RWPE1 (cell line): ENCODE results near the gene GLUL.

Source experiments
- CTCF ChIA-PET: fragments of 350-600 bp; sonication (Branson Sonifier 250); formaldehyde crosslinking; extraction: SDS; loops from one replicate; lab custom pipeline; 2021; lab: Yijun Ruan, JAX
- POLR2A ChIA-PET: fragments of 400-600 bp; formaldehyde crosslinking; extraction: SDS; loops from one replicate; lab custom pipeline; 2020; ENCODE audit warnings: antibody characterized with exemption; ENCODE audit not compliant: low non-redundant PET; lab: Yijun Ruan, JAX
- DNase-seq: peaks from one replicate; pipeline ENCODE4 v3.0.0; 2012; ENCODE audit warnings: low spot score
- H3K27ac ChIP-seq: fragments of 450-650 bp; 2 replicates; pipeline ENCODE4 v1.5.1; 2017
- CTCF ChIP-seq: fragments of 450-650 bp; conservative IDR thresholded peaks from 2 replicates; pipeline ENCODE4 v1.5.1; 2017; ENCODE audit warnings: low read depth, mild to moderate bottlenecking

Gene GLUL

GRCh38 chr1:182426442-182427430 is 35.1 kb upstream of the GLUL start:
- TF ChIP-seq CTCF = no peak
- CTCF ChIA-PET = no interaction called here
- DNase-seq = no peak
- no peak overlapping the region for H3K27ac ChIP-seq
- POLR2A ChIA-PET = no interaction called here

DNA sequence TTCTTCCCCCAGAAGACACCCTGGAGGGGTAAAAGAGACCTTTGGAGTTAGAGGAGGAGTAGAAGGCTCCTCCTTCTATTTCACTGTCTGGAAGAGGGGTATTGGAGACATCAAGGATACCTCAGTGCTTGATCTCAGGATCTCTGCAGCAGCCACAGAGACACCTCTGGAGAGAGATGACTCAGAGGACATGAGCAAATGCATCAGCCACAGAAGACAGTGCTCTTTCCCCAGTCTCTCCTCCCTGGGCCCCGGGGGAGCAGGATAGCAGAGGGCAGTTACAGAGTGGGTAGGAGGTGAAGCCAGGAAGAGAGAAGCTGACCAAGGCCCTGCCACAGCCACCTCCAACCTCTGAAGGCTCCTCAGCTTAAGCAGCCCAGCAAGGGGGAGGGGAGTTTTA is 24.2 kb upstream of the GLUL start:
- CTCF ChIA-PET = no interaction called here
- no peak overlapping the region for H3K27ac ChIP-seq
- DNase-seq = no peak
- TF ChIP-seq CTCF = no peak
- POLR2A ChIA-PET = no interaction called here

- POLR2A ChIA-PET = no interaction called here
- CTCF ChIA-PET = no interaction called here
- no peak overlapping the region for H3K27ac ChIP-seq
- DNase-seq = no peak
- TF ChIP-seq CTCF = no peak
These were observed 22.4 kb upstream of the GLUL start for GRCh38 chr1:182413969-182414368.

DNA sequence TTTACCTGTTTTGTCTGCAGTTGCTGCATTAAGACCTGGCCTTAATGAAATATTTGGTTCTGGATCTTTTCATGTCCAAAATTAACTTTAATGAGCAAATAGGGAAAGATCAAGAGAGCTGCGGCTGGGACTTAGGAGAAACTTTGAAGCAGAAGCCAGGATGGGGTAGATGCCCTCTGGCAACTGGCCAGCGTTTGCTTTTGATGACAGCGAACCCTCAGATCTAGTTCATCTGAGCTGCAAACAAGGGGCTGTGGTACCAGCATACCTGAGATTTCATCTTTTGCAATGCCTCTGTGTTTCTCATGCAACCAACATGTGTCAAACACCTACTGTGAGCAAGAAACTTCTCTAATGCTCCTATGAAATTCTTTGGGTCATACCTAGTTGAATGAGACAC is 21.9 kb upstream of the GLUL start:
- ChIA-PET POLR2A (no interaction called here), CTCF (no interaction called here)
- no peak for DNase-seq
- no peak overlapping the region for H3K27ac ChIP-seq
- TF ChIP-seq CTCF = no peak

DNA sequence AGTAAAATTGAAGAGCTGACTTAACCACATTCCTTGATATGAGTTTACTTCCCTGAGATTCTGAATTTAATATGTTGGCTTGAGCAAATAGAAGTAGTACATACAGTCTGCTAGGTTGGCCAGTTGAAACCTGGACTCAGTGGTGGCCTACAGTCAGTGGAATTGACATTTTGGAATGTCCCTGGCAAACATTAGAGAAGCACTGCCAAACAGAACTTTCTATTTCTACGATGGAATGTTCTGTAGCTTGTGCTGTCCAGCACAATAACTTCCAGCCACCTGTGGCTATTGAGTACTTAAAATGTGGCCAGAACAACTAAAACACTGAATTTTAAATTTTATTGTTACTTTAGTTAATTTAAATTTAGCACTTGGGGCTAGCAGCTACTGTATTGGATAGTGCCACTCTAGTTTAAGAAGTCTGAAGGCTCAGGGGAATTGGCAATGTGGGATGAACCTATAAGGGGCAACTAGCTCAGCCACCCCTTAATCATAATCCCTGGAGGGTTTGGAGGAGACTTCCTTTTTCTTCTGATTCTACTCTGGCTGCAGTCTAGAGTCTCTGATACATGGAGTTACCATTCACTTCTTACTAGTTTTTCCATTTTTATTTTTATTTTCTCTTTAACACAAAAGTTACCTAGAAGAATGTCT is 19.2 kb upstream of the GLUL start:
- ChIA-PET CTCF (interaction anchor here (0.6 to 1.1 kb wide), 2 partner anchors 179 to 267 kb away, joined by 3 read pairs; partner anchors contain the start of gene RNASEL), POLR2A (interaction anchor here (0.6 kb wide), 1 partner anchor 20 kb away, joined by 3 read pairs; no protein-coding TSS in a partner anchor)
- DNase-seq = no peak
- TF ChIP-seq CTCF = no peak
- H3K27ac ChIP-seq = no peak overlapping the region

- no peak overlapping the region for H3K27ac ChIP-seq
- DNase-seq = no peak
- TF ChIP-seq CTCF = no peak
- ChIA-PET CTCF (no interaction called here), POLR2A (no interaction called here)
These were observed 18.5 kb upstream of the GLUL start for GRCh38 chr1:182410138-182410537.
